SKM-1 (cell line): Measurements from ENCODE around the gene AOAH.
"Not testable (repeated sequence)": the region's sequence is repeated elsewhere in the genome, so short reads cannot be mapped to it uniquely, and the experiment has no call there.

ENCODE experiments used
- DNase-seq: peaks from one replicate; lab custom pipeline; 2025; ENCODE audit not compliant: unreplicated experiment; lab: John Stamatoyannopoulos, UW

The AOAH gene

GRCh38 chr7:36658335-36659171, 65.7 kb downstream of the AOAH start:
- DNase-seq = no peak

DNA sequence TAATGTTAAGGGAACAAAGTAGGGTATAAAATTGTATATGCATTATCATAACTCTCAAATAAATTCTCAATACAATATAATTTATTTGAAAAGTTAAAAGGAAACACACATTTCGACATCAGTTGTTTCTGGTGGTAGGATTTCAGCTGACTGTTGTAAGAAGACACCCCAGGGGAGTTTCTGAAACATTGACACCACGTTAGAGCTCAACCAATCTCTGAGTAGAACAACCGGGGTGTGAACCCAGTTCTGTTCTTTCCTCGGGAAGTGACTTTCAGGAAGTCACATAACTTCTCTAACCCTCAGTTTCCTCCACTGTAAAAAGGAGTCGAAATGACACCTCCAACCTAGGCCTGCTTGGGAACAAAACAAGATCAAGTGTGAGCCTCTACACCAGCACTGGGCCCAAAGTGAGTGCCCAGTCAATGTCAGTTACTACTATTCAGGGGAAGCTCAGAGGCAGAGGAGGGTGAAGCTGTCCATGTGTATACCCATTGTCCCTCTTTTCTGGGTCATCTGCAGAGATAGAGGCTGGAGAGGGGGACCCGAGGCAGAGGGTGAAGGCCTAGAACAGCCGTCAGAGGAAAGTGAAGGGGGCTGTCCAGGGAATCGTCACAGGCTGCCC, 67.1 kb downstream of the AOAH start:
- no peak for DNase-seq

GRCh38 chr7:36654436-36654835, 69.9 kb downstream of the AOAH start:
- no peak for DNase-seq

DNA sequence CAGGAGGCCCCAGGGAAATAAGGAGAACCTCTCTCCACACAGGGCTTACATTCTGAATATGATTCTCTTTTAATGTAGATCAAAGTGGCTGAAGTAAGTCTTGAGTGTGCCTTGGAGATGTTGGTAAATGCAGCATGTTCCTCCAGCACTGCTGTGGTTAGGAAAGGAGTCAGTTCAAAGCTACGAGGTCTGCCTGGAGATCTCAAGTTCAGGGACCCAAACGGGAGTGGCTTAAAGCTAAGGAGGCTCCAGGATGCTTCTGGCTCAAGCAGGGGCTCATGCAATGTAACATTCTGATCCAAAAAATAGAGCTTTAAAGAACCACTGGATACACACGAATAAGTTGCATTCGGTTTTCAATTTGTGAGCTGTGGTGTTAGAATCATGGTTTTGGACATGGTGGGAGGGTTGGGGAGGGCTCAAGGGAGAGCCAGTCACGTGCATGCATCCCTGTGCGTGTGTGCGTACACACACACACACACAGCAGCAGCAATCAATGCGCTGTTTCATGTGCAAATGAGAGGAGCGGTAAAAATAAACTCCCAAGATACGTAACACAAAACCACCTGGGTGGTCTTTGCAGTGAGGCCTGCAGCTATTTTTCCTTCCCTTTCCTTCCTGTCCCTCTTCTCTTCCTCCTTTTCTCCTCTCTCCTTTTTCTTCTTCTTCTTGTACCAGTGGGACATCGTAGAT, 70.5 kb downstream of the AOAH start:
- no peak for DNase-seq

- DNase-seq = no peak
Observed at GRCh38 chr7:36653008-36653662, 71.2 kb downstream of the AOAH start.

- no peak for DNase-seq
Observed at GRCh38 chr7:36652431-36652830, 71.9 kb downstream of the AOAH start.

DNA sequence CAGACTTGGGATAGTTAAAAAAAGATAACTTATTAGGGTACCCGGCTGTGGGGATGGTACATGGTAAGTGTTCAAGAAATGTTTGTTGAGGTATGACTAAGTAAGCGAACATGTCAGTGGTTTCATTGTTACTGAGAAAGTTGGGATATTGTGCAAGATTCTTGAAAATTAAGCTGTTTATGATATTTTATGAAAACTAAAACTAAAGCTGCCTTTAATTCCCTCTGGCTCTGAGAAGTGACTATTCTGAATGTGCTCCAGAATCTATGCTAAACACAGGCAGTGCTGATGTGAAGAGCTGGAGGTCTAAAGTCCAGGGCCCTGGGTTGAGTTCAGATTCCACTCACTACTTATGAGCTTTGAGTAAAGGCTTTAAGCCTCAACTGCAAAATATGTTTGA, 72.9 kb downstream of the AOAH start:
- DNase-seq = no peak

DNA sequence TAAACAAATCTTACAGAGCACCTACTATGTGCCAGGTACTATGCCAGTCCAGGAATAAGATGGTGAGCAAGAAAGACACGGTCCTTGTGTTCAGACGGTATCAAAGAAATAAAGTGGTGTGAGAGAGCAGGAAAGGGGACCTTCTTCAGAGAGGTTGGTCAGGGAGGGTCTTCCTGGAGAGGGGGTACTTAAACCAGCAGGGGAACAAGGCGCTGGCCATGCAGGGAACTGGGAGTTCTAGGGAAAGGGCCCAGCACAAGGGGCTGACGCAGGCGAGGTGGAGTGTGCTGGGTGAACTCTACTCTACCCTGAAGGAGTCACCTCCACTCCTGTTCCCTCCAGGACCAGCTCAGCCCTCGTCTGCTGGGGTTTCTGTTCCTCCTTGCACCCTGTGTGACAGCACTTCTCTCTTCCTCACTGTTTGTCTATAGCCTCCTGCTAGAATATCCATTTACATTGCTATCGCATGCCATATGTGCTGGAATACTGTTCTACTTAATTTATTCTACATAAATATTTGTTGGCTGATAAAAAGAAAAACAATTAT, 73.5 kb downstream of the AOAH start:
- DNase-seq = no peak

GRCh38 chr7:36650320-36650719, 74.0 kb downstream of the AOAH start:
- no peak for DNase-seq

GRCh38 chr7:36649319-36649718, 75.0 kb downstream of the AOAH start:
- DNase-seq = not testable (repeated sequence)

DNA sequence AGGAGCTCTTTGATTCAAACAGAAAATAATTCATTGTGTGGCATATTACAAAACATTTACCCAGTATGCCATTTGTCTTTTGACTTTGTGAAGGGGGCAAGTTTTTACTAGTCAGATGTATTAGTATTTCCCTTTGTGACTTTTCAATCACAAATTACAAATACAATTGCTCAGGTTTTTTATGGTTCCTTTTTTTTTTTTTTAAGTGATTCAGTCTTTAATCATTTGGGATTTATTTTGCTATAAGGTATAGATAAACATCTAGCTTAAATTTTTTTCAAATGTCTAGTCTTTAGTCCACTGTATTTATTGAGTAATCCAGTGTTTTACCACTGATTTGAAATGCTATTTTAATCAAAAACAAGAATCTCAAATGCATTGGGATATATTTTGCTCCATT, 75.9 kb downstream of the AOAH start:
- no peak for DNase-seq

GRCh38 chr7:36644625-36645422, 79.5 kb downstream of the AOAH start:
- no peak for DNase-seq

GRCh38 chr7:36642414-36642813, 81.9 kb downstream of the AOAH start:
- DNase-seq = no peak

- no peak for DNase-seq
Observed at GRCh38 chr7:36642010-36642409, 82.3 kb downstream of the AOAH start.

DNA sequence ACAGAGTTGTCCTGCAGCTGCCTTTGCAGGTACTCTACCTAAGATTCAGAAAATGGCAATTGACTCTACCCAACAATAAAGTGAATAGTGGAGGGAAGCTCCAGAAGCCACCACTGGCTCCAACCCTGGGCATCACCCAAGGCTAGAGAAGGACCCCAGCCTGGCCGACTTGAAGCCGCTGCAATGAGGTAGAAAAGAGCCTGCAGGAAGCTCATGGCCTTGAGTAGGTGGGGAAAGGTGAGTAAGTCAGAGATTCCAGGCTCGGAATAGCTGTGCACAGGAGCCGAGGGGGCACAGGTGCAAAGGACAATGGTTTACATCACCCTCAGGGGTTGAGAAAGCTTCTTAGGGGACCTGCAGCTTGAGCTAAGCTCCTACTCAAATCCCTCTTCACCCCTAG, 83.6 kb downstream of the AOAH start:
- no peak for DNase-seq

- no peak for DNase-seq
Observed at GRCh38 chr7:36639826-36640225, 84.5 kb downstream of the AOAH start.

DNA sequence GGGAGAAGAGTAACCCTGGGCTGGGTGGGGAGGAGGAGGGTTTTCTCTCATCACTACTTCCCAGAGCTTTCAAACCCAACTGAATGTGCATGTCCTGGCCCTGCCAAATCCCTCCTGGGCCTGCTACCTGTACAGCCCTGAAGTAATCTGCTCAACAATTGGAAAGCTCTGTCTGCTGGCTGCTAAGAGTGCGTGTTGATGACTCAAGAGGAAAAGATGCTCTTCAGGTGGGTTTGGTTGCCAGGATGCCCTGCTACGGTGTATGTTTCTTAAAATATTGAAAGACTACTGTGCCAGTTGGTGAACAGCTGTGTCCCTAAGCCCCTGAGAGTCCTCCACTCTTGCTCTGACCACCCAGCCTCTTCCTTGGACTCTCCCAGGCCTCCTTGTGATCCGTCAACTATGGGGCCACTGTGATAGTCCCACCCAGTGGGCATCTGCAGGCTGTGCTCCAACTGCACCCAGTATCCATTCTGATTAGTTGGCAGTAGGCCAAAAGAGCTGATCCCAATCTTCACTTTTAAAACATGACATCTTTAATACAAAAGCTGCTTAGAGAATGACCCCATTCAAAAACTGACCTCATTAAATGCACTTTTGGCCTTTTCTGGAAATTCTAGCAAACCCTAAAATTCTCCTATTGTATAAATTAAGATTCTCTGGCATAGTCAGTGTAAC, 85.6 kb downstream of the AOAH start:
- DNase-seq = no peak

GRCh38 chr7:36638140-36638539, 86.2 kb downstream of the AOAH start:
- DNase-seq = no peak

- DNase-seq = no peak
Observed at GRCh38 chr7:36637417-36637816, 86.9 kb downstream of the AOAH start.

DNA sequence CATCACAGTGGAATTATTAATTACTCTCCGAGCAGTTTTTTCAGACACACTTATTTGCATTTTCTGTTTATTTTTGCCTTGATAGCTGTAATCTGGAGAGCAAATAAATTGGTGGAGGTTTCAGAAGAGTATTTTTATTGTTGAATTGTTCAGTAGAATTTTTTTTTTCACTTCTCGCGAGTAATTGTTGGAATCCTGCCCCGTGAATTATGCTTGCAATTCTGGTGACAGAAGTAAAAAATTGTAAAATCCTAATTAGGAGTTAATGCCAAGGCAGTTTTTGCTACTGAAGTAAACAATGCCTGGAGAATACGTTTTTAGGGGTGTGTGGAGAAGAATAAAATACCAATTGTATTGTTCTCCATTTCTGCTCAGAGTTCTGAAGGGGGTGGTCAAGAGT, 88.2 kb downstream of the AOAH start:
- DNase-seq = no peak
